DND-41 (cell line): ENCODE data around the gene SUPT7L.

Experiments used
- EZH2 ChIP-seq: IDR thresholded peaks from 3 replicates; pipeline ENCODE4 v1.6.1; 2012; ENCODE audit warnings: borderline replicate concordance, low read depth, mild to moderate bottlenecking, moderate library complexity, low read length, inconsistent platforms; ENCODE audit not compliant: severe bottlenecking
- TF ChIP-seq, protein P1 (sequence below): IDR thresholded peaks from 2 replicates; pipeline ENCODE4 v1.5.1; 2012; ENCODE audit warnings: borderline replicate concordance, low read length, moderate library complexity, mild to moderate bottlenecking; ENCODE audit not compliant: poor library complexity, severe bottlenecking; ENCODE audit errors: extremely low read depth

DNA sequence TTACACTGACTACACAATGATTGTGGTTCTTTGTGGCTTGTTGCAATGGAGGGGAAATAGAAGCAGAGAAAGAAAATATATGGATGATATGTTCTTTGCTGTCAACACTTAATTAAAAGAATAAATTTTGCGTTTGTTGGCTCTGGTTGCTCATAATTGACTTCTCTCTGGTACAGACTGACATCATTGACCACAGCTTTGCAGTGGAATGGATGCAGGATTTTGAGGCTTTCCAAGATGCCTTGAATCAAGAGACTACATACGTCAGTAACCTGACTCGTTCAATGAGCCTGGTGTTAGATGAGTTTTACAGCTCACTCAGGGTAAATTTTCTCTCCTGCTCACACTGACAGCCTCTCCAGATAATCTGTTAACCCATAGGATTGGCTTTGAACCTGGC is 24.7 kb downstream of the SUPT7L start:
- TF ChIP-seq, protein P1, sequence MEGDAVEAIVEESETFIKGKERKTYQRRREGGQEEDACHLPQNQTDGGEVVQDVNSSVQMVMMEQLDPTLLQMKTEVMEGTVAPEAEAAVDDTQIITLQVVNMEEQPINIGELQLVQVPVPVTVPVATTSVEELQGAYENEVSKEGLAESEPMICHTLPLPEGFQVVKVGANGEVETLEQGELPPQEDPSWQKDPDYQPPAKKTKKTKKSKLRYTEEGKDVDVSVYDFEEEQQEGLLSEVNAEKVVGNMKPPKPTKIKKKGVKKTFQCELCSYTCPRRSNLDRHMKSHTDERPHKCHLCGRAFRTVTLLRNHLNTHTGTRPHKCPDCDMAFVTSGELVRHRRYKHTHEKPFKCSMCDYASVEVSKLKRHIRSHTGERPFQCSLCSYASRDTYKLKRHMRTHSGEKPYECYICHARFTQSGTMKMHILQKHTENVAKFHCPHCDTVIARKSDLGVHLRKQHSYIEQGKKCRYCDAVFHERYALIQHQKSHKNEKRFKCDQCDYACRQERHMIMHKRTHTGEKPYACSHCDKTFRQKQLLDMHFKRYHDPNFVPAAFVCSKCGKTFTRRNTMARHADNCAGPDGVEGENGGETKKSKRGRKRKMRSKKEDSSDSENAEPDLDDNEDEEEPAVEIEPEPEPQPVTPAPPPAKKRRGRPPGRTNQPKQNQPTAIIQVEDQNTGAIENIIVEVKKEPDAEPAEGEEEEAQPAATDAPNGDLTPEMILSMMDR, result no peak
- no peak for TF ChIP-seq EZH2
